HG03575 (cell line): ENCODE results near the gene GOLGA6L10.
"Not testable (repeated sequence)": the region's sequence is repeated elsewhere in the genome, so short reads cannot be mapped to it uniquely, and the experiment has no call there.

ENCODE experiments used
- ATAC-seq: cut with Tn5 transposase; IDR thresholded peaks from one replicate; pipeline ENCODE4 v1.9.1; 2021; ENCODE audit not compliant: unreplicated experiment, insufficient number of reproducible peaks, low FRiP score; ENCODE audit errors: extremely low read depth

The GOLGA6L10 gene

DNA sequence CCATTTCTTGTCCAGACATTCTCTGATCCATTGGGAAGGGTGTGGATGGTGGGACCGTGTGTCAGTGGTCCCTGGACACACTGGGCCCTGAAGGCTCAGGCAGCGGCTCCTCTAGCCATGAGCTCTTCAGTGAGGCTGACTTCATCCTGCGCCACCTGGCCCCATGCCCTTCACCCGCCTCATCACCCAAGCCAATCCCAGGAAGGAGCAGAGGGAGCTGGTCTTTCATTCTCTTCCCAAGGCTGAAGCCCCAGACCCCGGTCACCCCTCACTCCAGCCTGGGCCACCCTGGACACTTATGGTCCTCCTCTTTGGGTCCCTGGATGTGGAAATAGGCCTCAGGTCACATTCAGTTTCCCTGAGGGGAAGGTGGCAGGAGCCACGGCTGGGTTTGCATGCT lies 24.4 kb downstream of the GOLGA6L10 start:
- ATAC-seq: not testable (repeated sequence)

DNA sequence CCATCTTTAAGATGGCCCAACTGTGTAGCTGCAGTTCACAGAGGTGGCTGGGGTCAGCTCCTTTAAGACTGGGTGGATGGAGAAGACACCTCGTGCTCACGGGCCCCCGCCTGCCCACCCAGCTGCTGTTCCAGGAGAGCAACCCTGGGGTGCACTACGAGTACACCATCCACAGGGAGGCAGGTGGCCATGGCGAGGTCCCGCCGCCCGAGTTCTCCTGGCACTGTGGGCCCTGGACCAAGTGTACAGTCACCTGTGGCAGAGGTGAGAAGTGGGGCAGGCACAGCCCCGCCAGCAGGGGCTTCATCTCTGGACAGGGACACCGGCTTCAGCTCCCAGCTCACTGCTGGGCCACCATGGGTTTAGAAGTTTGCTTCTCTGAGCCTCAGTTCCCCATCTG lies 26.8 kb downstream of the GOLGA6L10 start:
- ATAC-seq: not testable (repeated sequence)

DNA sequence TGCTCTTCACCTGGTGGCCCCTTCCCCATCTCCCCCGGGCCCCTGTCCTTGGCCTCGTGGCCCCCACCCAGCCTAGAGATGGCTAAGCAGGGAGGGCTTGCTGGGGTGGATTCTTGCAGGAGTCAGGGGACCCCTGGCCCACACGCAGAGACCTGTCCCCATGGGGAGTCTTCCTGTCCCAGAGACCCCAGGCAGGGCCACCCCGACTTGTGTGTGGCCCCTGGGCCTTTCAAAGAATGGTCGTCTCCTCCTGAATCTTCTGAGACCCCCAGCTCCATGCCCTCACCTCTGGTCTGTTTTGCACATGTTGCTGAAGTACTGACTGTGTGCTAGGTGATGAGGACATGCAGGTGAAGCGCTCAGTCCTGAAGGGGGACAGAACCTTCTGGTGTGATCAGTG lies 28.4 kb downstream of the GOLGA6L10 start:
- ATAC-seq: not testable (repeated sequence)

DNA sequence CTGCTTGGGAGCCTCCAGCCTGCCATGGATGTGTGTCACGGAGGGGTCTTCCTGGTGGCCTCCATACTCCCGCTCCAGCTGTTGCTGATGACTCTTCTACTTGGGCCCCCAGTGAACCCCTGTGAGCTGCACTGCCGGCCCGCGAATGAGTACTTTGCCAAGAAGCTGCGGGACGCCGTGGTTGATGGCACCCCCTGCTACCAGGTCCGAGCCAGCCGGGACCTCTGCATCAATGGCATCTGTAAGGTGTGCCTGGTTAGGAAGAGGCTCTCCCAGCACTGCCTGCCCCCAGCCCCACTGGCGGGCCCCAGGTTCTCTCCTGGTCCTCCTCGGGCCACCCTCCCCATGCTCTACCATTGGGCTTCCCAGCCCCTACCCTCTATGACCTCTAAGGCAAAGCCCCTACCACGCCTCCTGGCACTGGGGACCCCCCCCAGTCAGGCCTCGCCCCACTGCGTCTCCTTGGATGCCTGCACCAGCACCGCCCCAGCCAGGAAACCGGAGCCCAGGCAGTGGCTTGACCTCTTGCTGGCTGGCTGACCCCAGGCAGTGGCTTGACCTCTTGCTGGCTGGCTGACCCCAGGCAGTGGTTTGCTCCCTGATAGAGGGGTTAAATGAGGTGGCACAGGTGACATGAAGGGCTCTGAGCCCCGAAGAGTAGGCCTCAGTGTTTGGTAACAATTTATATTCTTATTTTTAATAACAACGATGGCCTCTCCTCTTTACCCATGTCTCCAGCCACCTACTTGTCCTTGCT lies 29.6 kb downstream of the GOLGA6L10 start:
- ATAC-seq: not testable (repeated sequence)

DNA sequence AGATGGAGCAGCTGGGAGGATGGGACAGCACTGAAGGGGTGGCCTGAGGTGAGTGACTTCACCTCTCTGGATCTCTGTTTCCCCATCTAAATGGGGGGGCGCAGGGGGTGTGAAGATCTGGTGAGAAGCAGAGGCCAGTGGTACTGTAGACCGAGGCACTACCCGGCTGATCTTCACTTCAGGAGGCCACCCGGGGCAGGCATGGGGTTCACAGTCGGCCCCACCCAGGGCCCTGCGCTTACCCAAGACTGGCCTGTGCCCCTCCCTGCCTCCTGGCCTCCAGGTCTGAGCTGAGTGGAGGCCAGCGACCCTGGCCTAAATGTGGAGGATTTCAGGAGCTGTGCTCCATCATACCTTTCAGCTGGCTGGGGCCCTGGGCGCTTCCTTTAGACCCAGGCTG lies 31.0 kb downstream of the GOLGA6L10 start:
- ATAC-seq: not testable (repeated sequence)

DNA sequence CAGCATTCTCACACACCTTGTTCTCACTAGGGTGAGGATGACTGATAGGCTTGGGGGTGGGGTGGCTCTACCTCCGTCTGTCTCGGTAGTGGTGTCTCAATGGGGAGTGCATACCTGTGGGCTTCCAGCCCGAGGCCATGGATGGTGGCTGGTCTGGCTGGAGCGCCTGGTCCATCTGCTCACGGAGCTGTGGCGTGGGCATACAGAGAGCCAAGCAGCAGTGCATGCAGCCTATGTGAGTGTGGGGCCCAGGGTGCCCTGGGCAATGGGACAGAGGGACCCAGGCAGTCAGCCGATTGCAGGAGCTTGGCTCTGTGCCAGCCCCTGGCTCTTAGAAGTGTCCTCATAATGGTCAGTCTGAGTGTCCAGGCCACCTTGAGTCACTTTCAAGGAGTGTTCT lies 31.8 kb downstream of the GOLGA6L10 start:
- ATAC-seq: not testable (repeated sequence)

DNA sequence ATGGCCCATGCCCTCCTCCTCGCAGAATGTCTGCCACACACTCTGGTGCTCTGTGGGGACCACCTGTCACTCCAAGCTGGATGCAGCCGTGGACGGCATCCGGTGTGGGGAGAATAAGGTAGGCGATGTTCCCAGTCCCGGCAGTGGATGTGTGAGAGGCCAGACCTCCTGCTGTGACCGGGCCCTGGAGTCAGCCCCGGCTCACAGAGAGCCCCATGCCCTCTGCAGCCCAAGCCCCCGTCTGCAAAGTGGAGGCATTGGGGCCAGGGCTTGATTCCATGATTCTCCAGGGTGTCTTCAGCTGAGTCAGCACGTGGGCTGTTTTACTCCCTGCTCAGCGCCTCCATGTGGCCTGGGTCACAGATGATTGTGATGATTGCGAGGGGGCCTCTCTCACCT lies 32.2 kb downstream of the GOLGA6L10 start:
- no peak for ATAC-seq

DNA sequence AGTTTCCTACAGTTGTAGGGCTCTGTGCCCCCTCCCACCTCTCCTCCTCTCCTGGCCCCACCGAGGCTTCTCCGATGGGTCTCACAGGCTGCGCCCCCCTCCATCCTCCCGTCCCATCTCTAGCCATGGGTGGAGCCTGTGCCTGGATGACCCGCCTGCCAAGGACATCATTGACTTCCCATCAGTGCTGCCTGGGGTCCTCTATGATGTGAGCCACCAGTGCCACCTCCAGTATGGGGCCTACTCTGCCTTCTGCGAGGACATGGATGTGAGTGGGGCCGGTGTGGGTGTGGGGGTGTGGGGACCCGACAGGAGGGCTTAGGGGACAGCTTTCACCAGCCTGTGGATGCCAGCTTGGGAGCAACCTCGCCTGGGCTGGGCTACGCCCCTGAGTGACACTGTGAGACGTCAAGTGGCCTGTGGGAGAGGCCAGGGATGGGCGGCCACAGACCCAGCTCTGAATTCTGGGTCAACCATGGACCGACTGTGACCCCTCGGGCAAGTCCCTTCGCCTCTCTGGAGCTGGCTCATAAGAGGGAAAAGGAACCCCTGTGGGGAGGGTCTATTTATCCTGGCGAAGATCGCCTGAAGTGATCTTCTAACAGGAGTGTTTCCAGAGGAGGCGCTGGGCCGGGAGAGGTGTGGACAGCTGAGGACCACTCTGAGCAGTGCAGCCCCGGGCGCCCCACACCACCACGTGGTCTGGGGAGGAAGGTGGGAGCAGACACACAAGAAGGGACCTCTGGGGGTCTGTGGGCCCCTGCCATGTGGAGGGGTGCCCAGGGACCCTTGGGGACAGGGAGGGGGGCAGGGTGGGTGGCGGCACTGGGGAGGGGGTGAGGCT lies 32.8 kb downstream of the GOLGA6L10 start:
- not testable (repeated sequence) for ATAC-seq

DNA sequence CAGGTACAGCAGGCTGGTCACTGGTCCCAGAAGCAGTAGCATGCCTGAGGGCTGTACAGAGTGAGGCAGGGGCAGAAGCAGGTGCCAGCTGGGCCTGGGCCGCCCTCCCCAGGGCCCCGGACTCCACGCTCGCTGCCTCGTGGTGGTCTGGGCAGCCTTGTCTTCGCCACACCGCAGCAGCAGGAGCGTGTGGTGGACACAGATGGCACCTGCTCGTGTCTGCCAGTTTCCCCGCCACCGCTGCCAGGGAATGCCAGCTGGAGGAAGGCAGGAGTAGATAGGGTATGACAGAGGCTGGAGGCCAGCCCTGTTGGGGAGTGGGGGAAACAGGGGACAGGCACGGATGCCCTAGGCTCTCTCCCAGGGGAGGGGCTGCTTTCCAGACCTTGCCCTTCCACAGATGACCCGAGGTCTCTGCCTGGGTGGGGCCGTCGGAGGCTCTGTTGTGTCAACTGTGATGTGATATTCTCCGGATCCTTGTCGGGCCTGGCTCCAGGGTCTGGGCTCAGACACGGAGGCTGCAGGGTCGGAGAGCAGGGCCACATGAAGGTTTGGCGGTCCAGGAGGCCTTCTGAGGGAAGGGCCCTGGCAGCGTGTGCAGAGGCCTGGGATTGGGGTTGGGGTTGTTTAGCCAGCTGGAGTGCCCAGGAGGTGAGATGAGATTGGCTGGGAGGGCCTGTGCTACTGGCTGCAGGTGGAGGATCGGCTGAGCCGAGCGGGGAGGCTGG lies 33.6 kb downstream of the GOLGA6L10 start:
- no peak for ATAC-seq

DNA sequence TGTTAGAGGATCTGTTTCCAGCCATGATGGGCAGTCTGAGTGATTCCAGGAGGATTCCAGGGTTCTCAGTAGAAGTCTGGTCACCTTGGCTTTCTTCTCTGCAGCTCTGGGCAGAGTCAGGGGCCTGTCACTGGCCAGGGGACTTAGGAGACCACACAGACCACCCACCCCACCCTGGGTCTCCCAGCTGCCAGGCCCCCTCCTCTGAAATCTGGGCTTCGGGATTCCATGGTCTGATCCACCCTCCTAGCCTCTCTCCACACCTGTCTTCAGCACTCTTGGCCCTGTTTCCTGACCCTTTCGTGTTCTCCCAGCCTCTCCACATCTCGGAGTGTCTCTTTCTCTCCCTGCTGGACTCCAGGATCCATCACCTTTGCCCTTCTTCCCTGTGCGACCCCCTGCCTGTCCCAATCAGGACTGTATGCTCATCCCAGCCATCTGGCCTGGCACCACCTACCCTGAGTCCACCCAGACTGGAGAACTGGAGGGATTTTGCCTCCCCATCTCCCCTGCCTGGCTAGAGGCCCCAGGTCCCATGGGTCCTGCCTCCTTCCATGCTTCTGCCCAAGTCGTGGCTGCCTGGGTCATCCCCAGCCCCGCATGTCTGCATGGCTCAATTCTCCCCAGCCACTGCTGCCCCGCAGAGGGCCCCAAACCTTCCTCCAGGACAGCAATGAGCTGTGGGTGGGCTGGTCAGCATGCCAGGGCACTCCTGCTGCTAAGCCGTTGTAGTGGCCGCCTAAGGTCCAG lies 34.3 kb downstream of the GOLGA6L10 start:
- ATAC-seq: no peak

DNA sequence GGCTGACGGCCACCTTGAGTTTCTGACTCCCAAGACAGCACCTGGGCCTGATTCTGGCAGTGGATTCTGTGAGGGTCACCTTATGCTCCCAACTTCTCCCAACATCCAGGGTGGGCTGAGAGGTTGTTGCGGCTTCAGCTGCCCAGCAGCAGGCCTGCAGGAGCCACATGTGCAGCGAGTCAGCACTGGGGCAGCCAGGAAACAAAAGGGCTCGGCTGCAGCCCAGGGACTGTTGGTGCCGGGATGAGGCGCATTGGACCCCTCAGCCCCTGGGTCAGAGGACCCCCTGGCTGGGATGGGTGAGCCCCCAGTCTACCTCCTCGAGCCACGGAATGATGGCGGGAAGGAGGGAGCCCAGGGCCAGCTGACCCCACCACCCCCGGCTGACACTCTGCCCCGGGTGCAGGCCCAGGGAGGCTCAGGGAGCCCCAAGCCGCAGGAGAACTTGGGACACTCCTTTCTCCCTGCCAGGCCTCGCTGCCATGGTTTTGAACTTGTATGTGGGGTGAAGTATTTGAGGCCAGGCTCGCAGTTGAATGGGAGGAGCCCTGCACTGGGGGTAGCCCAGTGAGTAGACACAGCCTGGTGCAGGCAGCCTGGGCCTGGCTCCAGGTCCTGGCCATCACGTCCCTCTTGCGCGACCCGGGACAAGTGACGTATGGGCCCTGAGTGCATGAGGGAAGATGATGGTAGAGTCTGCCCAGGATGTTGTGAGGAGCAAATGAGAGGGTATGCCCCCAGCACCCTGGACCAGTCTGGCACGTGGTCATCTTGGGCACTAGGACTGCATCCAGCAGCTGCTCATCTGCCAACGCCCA lies 35.1 kb downstream of the GOLGA6L10 start:
- not testable (repeated sequence) for ATAC-seq

DNA sequence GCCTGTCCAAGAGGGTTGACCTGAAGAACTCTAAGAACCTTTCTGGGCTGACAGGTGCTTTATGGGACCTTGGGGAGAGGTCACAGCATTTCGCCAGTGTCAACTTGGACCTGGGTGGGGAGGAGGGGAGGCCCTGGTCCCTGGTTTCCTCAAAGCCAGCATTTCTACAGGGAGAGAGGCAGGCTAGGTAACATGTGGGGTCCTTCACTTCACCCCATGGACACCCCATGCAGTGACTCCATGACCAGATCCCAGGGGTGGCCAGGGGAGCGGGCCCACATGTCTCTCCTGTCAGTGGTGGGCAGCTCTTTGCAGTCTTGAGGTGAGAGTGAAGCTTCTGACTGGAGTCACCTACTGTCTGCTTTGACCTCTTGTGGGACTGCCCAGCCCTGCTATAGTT lies 35.8 kb downstream of the GOLGA6L10 start:
- ATAC-seq: no peak

DNA sequence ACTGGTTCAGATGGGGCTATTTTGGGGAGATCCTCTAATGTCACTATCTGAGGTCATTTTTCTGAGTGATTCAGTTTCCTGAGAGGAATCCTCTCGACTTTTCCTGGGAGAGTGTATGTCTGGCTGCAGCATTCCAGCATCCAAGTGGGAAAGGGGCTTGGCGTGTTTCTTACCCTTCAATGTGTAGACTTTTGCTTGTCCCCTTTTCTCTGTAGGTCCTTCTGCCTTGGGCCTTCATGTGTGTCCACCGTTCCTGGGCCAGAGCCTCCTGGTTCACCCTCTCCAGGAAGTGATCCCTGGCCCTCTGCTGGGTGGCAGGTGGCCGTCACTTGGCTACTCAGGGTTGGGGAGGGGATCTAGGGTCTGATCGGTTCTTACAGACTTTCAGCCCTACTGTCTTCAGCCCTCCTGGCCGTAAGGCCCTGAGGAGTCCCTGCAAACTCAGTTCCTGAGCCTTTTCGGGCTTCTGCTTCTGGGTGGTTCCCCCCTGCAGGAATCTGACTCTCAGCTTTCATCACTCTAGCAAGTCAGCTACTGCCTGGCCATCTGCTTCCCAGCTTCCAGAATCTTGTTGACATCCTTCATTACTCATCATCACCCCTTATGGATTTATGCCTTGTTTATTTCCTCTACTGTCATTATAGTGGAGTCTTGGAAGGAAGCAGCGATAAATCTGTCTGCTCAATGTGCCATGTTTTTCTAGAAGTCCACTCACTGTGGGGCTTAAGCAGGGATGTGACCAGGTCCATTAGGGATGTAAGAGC lies 36.5 kb downstream of the GOLGA6L10 start:
- ATAC-seq: no peak

DNA sequence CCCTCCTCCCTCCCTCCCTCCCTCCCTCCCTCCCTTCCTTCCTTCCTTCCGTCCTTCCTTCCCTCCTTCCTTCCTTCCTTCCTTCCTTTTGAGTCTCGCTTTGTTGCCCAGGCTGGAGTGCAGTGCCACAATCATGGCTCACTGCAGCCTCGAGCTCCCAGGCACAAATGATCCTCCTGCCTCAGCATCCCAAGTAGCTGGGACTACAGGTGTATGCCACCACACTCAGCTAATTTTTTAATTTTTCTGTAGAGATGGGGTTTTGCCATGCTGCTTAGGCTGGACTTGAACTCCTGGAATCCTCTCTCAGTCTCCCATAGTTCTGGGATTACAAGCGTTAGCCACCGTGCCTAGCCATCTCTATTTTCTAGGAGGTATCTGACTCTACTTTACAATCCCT lies 38.0 kb downstream of the GOLGA6L10 start:
- not testable (repeated sequence) for ATAC-seq

DNA sequence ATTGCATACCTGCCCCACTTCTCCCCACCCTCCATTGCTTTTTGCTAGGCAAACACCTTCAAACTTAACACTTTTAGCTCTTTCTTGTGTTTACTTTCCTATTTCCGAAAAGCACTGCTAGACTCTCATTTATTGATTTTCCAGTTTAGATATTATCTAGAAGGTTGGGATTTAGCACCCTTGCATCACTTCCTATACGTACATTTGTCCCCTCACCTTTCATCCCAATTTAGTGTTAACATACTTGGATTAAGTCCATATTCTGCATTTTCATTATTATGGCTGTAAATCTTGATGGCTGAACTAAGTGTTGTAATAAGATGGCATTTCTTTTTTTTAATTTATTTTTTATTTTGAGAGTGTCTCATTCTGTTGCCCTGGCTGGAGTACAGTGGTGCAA lies 39.5 kb downstream of the GOLGA6L10 start:
- no peak for ATAC-seq

DNA sequence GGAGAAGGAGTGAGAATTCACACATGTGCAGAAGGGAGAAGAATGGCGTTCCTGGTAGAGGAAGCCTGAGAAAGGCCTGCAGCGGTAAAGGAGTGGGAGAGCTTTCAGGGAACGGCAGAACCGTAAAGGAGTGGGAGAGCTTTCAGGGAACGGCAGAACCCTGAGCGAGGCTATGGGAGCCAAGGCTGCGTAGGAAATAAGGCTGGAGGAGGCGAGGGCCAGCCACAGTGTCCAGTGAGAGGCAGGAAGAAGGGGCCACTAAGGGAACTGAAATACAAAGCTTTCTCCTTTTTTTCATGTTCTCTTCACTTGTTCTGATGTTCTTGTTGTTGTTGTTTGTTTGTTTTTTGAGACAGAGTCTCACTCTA lies 41.6 kb downstream of the GOLGA6L10 start:
- ATAC-seq: no peak
